NOMO-1 (cell line): Measurements from ENCODE around the gene LMBR1L.

Source experiments
- DNase-seq, 2 experiments: peaks; one replicate each; lab custom pipeline; 2025; ENCODE audit not compliant: unreplicated experiment in 2 of 2; lab: John Stamatoyannopoulos, UW

The LMBR1L gene

DNA sequence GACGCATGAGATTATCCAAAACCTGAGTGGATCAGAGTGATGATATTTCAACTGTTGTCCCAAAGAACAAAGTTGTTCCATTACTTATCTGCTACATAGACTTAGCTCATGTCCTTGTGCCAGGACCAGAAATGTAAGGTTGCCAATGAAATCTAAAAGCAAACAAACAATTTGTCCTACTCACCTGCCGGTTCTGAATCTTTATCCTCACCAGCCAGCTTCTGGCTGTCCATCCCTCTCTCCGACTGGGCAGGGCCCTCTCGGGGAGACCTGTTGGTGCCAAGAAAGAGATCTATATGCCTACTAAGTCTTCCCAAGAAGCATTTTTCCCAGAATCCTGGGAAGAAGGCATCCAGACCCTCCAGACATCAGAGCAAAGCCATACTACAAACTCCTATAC is 55.6 kb downstream of the LMBR1L start:
- DNase-seq: no peak

DNA sequence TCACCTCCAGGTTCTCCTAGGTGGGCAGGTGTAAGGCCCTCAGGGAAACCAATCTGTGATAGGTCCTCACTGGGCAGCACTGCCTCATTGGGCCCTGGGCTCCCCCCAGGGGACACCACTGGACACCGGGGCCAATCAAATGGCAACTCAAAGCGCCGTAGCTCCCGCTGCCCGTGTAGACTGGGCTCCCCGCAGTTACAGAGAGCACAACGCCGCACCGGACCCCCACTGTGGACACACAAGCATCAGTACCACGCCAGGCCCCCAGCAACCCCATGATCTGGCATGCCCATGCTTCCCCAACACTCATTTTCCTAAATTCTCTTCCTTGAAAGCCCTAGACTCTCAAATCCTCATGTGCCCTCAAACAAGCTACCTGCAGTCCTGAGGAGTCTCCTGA is 56.1 kb downstream of the LMBR1L start:
- DNase-seq: no peak

DNA sequence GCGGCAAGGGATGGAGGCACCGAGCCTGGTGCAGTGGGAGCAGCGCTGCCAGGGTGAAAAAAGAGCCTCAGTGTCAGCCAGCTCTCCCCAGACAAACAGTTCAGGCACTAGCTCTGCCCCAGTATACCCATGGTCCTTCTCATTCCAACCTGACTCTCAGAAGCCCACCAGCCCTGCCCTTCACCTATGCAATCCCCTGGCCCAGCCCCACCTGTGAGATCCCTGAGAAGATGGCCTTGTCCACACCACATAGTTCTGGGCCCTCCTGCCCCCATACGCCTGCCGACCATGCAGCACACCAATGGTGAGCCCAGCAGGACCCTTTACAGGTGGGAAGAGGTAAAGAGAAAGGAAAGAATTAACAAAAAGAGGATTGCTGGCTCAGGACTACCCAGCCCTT is 56.6 kb downstream of the LMBR1L start:
- DNase-seq: no peak

DNA sequence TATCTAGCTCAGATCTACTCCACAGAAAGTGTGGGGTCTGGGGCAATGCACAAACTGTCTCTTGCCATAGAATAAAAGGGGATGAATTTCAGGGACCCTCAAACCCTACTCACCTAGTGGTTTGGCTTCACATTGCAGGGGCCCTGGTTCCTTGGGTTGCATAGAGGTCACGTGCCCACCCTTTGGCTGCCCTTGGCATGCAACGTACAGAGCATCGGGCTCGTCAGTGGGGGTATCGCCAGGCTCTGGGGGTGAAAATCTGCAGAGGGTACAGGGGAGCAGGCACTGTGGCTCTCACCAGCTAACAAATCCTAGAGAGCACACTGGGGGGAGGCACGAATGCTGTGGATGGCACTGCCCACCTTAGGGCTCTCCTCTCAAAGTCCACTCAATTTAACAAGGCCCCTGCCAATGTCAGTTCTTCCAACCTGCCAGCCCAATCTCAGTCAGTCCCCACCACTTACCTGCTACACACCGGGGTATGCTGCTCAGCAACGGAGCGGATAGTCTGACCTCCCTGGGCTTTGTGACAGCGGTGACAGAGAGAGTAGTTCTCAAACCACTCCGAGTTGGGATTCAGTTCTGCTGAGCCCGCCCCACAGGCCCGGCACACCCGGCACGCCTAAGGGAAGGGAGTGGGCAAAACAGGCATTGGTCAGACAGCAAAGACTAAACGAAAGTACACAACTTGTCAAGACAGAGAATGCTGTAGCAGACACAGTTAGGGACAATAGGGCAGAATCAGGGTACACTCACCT is 58.0 kb downstream of the LMBR1L start:
- no peak for DNase-seq

DNA sequence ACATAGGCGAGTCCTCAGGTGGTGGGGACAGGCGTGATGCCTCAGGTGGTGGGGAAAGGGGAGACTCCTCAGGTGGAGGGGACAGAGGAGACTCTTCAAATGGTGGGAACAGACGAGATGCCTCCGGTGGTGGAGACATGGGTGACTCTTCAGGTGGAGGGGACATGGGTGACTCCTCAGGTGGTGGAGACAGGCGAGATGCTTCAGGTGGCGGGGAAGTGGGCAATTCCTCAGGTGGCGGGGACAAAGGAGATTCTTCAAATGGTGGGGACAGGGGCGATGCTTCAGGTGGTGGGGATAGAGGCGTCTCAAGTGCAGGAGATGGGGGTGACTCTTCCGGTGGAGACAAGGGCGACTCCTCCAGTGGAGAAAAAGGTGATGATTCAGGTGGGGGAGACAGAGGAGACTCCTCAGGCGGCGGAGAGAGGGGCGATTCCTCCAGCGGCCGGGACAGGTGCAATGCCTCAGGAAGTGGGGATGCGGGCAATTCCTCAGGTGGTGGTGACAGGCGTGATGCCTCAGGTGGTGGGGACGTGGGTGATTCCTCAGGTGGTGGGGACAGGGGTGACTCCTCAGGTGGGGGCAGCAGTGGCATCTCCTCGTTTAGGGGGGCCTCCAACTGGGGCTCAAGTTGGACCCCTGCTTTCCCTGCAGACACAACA is 58.7 kb downstream of the LMBR1L start:
- DNase-seq: no peak

DNA sequence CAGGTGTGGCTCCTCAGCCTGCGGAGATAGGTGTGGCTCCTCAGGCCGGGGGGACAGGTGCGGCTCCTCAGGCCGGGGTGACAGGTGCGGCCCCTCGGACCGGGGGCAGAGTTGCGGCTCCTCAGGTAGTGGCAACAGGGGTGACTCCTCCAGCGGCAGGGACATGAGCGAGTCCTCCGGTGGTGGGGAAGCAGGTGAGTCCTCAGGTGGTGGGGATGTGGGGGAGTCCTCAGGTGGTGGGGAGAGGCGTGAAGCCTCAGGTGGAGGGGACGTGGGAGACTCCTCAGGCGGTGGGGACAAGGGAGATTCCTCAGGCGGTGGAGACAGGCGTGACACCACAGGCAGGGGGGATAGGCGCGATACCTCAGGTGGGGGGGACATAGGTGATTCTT is 59.3 kb downstream of the LMBR1L start:
- DNase-seq: no peak

DNA sequence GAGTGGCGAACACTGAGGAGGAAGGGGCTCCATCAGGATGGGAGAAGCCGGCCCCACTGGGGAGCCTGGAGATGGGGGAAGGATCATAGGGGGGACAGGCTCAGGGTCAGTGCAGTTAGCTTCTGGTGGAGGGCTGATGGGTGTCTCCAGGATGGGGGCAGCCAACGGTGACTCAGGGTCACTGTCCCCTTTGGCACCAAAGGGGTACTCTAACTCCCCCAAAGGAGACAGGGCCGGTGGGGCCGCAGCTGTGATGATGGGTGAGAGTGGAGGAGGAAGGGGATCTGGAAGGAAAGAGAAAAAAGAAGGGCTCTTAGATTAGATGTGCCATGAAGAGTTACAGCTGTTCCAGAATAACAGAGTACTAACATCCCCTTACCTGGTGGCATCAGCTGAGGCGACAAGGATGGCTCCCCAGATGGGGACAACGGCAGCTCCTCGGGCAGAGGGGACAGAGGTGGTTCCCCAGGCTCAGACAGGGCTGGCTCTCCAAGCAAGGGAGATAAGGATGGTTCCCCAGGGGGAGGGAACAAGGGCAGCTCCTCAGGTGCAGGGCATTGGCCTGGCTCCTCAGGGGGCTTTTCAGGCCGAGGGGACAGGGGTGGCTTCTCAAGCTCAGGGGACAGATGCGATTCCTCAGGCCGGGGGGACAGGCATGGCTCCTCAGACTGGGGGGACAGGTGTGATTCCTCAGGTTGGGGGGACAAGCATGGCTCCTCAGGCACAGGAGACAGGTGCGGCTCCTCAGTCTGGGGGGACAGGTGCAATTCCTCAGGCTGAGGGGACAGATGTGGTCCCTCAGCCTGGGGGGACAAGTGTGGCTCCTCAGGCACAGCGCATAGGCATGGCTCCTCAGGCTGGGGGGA is 59.9 kb downstream of the LMBR1L start:
- DNase-seq: no peak

DNA sequence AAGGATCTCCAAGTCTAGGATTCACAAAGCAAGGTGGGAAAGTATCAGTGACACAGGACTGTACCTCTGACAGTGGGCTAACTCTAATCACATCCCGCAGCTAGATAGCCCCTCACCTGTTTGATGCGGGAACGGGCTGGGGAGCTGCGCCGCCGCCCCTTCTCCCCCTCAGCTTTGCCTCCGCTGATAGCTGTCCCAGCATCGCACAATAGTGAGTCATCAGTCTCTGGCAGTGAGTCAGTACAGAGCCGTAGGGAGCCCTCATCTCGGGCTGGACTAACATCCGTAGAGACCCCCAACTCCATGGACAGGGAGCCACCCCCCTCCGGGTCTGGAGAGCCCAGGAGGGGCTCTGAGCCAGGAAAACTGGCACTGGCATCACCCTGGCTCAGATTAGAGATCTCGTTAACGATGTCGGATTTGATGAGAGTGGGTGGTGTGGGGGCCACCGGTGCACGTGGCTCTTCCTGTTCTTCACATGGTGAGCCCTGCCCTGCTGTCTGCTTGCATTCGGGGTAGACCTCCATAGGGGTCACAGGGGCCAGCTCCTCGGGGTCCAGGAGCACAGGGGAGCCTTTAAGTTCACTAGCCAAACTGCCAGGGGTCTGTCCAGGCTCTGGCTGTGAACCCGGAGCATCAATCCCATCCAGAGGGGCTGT is 61.0 kb downstream of the LMBR1L start:
- DNase-seq: no peak

DNA sequence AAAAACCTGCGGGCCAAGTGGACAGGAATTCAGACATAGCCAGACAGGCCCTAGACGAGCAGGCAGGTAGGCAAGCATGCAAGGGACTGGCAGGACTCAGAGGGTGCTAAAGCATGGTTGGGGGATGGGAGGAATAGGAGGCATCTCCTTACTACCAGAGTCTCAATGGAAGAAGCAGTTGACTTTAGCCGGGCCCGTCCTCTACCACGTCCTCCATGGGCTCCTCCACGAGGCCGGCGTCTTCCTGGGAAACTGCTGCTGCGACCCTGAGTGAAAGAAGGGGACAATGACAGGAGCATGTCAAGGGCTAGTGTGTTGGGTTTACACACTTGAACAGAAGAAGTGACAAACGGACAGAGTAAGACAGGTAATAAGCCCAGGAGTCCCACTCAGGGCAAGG is 61.7 kb downstream of the LMBR1L start:
- no peak for DNase-seq
